HG03108 (cell line): Measurements from ENCODE around the gene PLEKHG2.
"Not testable (repeated sequence)": the region's sequence is repeated elsewhere in the genome, so short reads cannot be mapped to it uniquely, and the experiment has no call there.

ENCODE experiments used
- ATAC-seq: cut with Tn5 transposase; IDR thresholded peaks from one replicate; pipeline ENCODE4 v1.9.1; 2021; ENCODE audit warnings: moderate library complexity; ENCODE audit not compliant: unreplicated experiment

The PLEKHG2 gene

GRCh38 chr19:39412100-39412866, at the start of gene PLEKHG2:
PLEKHG2 (plus strand) TSS chr19:39412669; CDS start chr19:39414087, 1,418 bp downstream.
- peak; percentile 48 for ATAC-seq

- no peak for ATAC-seq
These were observed 49.5 kb upstream of the PLEKHG2 start for GRCh38 chr19:39362682-39363657.

GRCh38 chr19:39363901-39364457, 48.5 kb upstream of the PLEKHG2 start:
- ATAC-seq: no peak

GRCh38 chr19:39365531-39365930, 46.9 kb upstream of the PLEKHG2 start:
- ATAC-seq: no peak

- no peak for ATAC-seq
These were observed 43.3 kb upstream of the PLEKHG2 start for GRCh38 chr19:39369200-39369599.

GRCh38 chr19:39370735-39371134, 41.7 kb upstream of the PLEKHG2 start:
- no peak for ATAC-seq

GRCh38 chr19:39372047-39372802, 40.2 kb upstream of the PLEKHG2 start:
- ATAC-seq: no peak

GRCh38 chr19:39372941-39373340, 39.5 kb upstream of the PLEKHG2 start:
- ATAC-seq: no peak

- ATAC-seq: no peak
These were observed 36.5 kb upstream of the PLEKHG2 start for GRCh38 chr19:39375929-39376328.

GRCh38 chr19:39377373-39378362, 34.8 kb upstream of the PLEKHG2 start:
- no peak for ATAC-seq

- not testable (repeated sequence) for ATAC-seq
These were observed 33.1 kb upstream of the PLEKHG2 start for GRCh38 chr19:39379366-39379765.

GRCh38 chr19:39379865-39380396, 32.5 kb upstream of the PLEKHG2 start:
- ATAC-seq: no peak

- no peak for ATAC-seq
These were observed 31.7 kb upstream of the PLEKHG2 start for GRCh38 chr19:39380521-39381502.

GRCh38 chr19:39381910-39382611, 30.4 kb upstream of the PLEKHG2 start:
- no peak for ATAC-seq

GRCh38 chr19:39382991-39383828, 29.3 kb upstream of the PLEKHG2 start:
- no peak for ATAC-seq

- ATAC-seq: no peak
These were observed 27.5 kb upstream of the PLEKHG2 start for GRCh38 chr19:39384839-39385568.
